Measurements from ENCODE around the gene GDPD1.
"Not testable (repeated sequence)": the region's sequence is repeated elsewhere in the genome, so short reads cannot be mapped to it uniquely, and the experiment has no call there.

Gene GDPD1

DNA sequence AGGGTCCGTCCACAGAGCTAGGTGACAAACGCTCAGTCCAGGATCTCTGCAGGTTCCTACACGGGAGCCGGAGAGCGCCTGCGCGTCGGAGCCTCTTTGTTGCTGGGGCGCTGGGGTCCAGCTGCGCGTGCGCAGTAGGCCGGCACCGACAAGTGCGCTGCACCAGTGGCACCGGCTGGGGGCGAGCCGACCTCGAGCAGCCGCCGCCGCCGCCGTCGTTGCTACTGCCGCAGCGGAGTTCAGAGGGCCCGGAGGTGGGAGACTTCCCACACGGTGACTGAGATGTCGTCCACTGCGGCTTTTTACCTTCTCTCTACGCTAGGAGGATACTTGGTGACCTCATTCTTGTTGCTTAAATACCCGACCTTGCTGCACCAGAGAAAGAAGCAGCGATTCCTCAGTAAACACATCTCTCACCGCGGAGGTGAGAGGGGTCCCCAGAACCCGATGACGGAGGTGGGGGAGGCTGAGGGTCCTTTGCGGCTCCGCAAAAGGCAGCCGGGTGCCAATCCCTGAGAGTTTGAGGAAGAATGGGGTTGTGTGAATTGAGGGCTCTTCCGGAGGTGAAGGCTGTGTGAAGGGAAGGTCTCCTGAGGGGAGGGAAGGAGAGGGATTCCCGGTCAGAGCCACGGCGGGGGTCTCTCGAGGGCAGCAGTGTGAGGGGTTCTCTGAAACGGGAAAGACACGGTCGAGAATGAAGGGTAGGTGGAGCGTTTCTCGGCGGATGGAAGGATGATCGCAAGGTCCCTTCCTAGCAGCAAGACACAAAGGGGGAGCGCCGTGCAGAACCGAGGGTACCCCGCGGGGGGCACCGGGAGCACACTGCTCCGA lies at the start of gene GDPD1:
GDPD1 (plus strand) TSS at position 184 of the 831 bp plus-strand sequence; CDS start at position 283, 99 bp downstream.
- peak; percentile 96 for DNase-seq (ENCODE audit: low spot score)

DNA sequence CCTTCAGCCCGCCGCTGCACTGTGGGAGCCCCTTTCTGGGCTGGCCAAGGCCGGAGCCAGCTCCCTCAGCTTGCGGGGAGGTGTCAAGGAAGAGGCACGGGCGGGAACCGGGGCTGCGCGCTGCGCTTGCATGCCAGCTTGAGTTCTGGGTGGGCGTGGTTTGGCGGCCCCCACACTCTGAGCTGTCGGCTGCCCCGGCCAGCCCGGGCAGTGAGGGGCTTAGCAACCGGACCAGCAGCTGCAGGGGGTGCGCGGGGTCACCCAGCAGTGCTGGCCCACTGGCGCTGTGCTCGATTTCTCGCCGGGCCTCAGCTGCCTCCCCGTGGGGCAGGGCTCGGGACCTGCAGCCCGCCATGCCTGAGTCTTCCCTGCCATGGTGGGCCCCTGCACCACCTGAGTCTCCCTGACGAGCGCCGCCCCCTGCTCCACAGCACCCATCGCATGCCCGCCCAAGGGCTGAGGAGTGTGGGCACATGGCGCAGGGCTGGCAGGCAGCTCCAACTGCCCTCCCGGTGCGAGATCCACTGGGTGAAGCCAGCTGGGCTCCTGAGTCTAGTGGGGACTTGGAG lies 47.8 kb upstream of the GDPD1 start:
- no peak for DNase-seq (ENCODE audit: low spot score)

DNA sequence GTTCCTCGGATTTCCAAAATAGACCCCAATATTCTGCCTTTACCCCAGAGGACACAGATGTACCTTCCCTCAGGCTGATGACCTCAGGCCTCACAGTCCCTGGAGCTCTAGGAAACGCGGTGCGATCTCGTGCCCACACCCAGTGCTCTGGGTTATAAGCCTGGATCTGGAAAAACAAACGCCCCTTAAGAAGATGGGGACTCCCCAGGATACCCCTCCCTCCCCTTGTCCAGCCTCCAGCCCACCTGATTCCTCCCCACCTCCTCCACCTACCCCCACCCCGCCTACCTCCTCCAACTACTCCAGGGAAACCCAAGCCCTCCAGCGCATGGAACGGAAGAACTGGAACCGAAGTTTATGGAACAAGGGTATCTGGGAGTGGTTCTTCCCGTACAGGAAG lies 45.6 kb upstream of the GDPD1 start:
- DNase-seq (ENCODE audit: low spot score), result no peak

DNA sequence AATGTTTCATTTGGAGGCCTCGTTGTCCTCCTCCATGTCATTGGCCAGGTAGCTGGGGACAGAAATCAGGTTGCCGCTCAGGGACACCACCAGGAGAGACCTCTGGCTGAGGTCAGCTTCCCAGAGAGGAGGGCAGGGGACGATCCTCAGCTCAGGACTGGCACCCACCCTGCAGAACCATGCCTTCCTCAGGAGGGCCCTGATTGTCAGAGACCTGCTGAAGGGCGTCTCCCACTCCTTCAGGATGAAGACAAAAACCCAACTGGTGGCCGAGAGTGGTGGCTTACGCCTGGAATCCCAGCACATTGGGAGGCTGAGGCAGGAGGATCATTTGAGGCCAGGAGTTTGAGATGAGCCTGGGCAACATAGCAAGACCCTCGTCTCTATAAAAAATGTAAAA lies 45.2 kb upstream of the GDPD1 start:
- DNase-seq (ENCODE audit: low spot score), result no peak

DNA sequence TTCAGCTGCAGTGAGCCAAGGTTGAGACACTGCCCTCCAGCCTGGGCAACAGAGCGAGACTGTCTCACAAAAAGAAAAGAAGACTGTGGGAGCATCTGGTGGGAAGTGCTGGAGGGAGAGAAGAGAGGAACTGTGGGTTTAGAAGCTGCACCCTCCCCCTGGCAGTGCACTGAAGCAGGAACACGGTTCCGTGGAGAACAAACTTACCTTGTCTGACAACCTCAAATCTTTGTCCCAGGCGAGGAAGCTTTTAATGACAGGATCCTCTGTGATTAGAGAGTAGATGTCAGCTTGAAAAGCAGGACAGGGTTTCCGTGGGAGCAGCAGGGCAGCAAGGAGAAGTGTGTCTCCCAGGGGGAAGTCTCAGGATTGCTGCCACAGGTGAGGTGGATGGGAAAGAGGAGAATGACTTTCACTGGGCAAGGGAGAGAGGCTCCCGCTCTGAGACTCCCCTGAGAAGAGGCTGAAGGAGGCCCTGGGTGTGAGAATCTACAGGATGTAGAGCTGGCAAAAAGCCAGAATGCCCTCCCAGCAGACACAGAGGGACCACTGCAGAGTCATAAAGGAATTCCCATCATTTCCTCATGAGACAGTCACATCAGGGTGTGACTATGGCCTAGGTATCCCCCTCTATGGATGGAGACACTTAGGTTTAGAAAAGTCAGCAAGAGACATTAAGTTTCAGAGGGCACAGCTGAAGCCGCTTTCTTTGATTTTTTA lies 41.9 kb upstream of the GDPD1 start:
- DNase-seq (ENCODE audit: low spot score), result no peak

DNA sequence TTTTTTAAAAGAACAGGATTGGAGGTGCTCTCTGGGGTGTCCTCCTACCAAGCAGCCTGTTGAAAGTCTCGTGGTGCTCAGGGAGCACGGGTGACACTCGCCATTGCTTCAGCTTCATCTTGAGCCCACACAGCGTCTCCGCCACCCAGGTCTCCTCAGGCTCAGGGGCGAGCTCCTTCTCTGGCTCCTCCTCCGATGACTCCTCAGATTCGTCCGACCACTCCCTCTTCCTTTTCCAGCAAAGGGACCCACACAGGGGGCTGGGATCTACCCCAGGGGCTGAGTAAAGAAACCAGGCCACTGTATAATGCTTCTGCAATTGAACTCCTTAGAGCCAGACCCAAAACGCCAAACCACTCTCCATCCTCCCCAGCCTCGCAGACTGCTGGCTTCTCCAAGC lies 40.7 kb upstream of the GDPD1 start:
- DNase-seq (ENCODE audit: low spot score), result not testable (repeated sequence)

DNA sequence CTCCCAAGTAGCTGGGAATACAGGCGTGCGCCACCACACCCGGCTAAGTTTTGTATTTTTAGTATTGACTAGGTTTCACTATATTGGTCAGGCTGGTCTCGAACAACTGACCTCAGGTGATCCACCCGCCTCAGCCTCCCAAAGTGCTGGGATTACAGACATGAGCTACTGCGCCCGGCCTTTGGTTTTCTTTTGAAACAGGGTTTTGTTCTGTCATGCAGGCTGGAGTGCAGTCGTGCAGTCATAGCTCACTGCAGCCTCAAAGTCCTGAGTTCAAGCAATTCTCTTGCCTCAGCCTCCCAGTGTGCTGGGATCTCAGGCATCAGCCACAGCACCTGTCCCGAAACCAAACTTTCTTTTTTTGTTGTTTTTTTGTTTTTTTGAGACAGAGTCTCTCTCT lies 39.7 kb upstream of the GDPD1 start:
- DNase-seq (ENCODE audit: low spot score), result no peak

DNA sequence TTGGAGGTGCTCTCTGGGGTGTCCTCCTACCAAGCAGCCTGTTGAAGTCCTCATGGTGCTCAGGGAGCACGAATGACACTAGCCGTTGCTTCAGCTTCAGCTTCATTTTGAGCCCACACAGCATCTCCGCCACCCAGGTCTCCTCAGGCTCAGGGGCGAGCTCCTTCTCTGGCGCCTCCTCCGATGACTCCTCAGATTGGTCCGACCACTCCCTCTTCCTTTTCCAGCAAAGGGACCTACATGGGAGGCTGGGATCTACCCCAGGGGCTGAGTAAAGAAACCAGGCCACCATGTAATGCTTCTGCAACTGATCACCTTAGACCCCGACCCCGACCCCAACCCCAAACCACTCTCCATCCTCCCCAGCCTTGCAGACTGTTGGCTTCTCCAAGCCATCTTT lies 38.8 kb upstream of the GDPD1 start:
- DNase-seq (ENCODE audit: low spot score), result no peak

DNA sequence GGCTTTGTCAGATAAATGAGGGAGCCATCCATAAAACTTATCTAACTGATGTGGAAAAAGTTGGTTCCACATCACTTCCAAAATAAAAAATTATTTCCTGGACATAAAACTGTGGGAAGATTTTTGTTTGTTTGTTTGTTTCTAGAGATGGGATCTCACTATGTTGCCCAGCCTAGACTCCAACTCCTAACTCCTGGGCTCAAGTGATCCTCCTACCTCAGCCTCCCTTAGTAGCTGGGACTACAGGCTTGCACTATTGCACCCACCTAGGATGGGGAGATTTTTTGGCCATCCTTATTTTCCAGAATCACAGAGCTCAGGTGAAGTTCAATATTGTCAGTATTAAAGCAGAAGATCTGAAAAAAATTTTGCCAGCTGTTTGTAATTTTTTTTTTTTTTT lies 34.3 kb upstream of the GDPD1 start:
- DNase-seq (ENCODE audit: low spot score), result no peak

DNA sequence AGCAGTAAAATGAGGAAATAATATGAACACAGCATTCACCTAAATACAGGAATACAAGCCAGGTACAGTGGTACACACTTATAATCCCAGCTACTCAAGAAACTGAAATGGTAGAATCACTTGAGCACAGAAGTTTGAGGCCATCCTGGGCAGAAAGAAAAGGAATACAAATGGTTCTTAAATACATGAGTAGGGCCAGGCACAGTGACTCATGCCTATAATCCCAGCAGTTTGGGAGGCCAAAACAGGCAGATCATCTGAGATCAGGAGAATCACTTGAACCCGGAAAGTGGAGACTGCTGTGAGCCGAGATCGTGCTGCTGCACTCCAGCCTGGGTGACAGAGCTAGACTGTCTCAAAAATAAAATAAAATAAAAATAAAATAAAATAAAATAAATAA lies 33.5 kb upstream of the GDPD1 start:
- no peak for DNase-seq (ENCODE audit: low spot score)

DNA sequence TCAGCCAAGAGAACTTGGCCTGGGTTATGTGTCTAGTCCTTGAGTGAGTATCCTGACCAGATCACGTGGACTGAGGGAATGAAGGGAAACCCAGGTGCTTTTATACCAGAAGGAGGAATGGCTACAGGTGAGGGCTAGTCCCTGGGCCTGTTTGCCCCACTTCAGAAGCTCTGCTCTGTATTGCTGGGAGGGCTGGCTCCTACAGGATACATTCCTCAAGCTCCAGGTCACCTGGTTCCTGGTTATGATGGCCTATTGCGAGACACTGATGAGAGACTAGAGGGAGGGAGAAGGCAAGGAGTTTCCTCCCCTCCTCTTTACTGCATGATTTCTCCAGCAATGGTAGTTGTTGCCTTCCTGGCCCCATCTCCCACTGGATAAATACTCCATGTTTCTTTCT lies 29.5 kb upstream of the GDPD1 start:
- no peak for DNase-seq (ENCODE audit: low spot score)

DNA sequence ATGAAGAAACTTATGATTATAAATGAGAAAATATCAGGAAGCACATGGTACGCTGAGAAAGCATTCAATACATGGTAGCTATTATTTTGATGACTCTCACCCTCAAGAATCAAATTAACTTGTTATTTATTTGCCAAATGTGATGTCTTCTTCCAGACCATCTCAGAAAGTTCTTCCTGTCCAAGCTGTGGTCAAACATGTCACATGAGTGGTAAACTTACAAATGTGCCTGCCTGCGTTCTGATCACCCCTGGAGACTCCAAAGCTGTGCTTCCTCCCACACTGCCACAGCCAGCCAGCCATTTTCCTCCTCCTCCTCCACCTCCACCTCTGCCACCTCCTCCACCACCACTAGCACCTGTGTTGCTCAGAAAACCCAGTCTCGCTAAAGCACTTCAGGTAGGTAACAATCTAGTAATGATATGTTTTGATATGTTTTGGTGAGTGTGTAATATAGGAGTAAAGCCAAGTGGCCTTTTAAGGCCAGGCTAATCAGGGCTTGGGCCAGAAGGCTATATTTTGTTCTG lies 26.9 kb upstream of the GDPD1 start:
- no peak for DNase-seq (ENCODE audit: low spot score)

DNA sequence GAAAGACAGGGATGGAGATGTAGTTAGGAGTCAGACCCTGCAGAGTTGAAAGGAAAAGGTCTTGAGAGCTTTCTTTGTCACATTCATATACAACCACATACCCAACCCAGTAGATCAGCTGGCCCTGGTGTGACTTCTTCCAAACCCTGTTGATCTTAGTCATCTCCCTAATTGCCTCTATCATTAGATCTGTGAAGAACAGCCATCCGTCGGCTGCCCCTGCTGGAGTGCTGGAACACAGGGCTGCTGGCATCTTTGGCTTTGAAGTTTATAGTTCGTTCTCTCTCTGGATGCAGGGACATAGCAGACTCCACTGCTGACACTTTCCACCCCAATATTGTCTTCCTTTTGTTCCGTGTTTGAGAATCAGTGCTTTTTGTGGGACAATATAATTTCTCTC lies 20.9 kb upstream of the GDPD1 start:
- DNase-seq (ENCODE audit: low spot score), result no peak

DNA sequence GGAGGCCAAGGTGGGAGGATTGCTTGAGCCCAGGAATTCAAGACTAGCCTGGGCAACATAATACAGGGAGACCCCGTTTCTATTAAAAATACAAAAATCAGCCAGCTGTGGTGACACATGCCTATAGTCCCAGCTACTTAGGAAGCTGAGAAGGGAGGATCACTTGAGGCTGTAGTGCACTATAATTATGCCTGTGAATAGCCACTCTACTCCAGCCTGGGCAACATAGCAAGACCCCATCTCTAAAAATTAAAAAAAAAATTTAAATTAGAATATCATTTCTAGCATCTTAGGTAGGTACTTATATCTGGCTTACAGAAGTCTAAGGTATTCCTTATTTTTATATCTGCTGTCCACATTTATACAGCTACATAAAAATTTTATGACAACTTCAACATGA lies 18.0 kb upstream of the GDPD1 start:
- no peak for DNase-seq (ENCODE audit: low spot score)

DNA sequence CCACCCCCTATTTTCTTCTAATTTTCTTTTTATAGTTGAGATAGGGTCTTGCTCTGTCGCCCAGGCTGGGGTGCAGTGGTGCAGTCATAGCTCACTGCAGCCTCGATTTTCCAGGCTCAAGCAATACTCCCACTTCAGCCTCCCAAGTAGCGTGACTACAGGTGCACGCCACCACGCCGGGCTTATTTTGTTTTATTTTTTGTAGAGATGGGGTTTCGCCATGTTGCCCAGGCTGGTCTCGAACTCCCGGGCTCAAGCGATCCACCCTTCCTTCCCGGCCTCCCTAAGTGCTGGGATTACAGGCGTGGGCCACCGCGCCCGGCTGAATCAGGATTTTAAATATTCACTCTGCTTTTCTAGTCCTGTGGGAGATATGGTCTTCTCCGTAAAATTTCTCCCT lies 941 bp upstream of the GDPD1 start:
- no peak for DNase-seq (ENCODE audit: low spot score)

DNA sequence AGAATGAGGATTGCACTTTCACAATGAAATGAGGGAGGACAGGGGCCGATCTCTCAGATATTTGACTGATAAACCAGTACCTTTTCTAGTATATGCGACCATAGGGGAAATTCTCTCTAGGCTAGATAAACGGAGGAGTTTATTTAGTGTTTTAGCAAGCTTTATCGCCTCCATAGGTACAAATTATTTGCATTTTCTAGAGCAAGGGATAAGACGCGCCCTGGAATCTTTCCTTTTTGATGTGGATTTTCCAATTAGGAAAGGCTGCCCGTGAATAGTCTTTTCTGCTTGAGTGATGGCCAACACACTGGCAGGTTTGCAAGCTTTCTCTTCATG lies 351 bp upstream of the GDPD1 start:
- no peak for DNase-seq (ENCODE audit: low spot score)

DNA sequence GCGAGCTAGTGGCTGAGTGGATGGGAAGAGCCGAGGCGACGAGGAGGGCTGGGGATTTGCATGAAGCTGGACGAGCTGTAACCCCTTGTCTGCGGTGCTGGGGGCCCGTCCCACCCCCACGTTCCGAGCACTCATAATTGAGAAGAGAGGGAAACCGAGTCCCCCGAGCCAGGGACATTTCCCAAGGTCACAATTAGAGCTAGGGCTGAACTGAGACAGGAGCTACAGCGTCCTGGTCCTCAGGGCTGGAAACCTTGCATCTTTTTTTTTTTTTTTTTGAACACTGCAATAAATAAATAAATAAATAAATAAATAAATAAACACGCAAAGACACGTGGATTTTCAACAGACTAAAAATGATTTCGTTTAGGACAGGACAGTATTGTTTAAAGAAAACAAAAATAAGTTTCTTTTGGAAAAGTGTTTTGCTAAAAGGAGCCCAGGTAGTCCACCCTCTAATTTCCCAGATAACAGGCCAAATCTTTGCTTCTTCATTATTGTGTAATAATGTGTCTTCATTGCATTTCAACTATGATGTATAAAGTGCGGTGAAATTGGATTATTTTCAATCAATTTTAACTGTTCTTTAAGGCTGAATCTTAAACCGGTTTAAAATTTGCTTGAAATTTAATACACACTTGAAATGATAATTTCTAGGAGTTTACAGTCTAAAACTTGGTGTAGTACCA lies 992 bp downstream of the GDPD1 start:
- peak; percentile 26 for DNase-seq (ENCODE audit: low spot score)

DNA sequence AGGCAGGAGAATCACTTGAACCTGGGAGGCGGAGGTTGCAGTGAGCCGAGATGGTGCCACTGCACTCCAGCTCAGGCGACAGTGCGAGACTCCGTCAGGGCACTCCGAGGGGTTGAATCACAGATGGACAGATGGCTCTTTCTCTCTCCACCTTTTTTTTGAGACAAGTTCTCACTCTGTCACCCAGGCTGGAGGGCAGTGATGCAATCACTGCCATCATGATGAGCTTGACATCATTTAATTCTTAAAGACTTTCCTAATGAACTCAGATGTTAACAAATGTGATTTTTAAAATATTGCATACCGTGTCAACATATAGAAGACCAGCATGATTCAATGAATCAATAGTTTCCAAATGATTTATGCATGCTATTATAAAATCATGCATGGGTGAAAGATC lies 3.5 kb downstream of the GDPD1 start:
- DNase-seq (ENCODE audit: low spot score), result no peak

DNA sequence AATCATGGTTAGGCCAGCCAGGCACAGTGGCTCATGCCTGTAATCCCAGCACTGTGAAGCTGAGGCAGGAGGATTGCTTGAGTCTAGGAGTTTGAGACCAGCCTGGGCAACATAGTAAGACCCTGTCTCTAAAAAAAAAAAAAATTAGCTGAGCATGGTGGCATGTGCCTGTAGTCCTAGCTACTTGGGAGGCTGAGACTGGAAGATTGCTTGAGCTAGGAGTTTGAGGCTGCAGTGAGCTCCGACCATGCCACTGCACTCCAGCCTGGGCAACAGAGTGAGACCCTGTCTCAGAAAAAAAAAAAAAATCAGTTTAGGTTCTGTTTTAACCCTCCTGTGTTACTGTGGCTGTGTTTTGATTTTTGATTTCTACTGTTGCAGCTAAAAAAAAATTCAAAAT lies 8.3 kb downstream of the GDPD1 start:
- DNase-seq (ENCODE audit: low spot score), result not testable (repeated sequence)

DNA sequence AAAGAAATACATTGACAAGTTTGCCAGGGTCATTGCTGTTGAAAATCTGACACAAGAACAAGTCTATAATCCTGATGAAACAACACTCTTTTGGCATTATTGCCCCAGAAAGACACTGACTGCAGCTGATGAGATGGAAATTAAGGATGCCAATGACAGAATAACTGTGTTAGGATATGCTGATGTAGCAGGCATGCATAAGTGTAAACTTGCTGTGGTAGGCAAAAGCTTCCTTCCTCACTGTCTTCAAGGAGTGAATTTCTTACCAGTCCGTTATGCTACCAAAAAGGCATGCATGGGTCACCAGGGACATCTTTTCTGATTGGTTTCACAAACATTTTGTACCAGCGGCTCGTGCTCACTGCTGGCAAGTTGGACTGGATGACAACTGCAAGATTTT lies 10.5 kb downstream of the GDPD1 start:
- DNase-seq (ENCODE audit: low spot score), result no peak

DNA sequence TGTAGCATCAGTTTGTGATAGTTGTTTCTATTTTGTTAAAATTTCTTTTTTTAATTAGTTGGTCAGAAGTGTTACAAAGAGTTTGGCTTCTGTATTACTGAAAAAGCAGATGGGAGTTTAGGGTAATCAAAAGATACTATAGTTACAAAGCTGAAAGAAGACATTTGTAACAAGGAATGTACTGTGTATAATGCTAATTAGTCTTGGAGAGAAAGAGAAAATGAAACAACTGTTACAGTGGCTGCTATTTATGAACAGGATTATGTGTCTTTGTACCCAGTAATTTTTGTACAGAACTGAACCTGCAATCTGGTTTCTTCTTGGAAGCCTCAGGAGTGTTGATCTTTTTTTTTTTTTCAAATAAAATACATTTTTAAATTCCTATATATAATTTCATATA lies 14.3 kb downstream of the GDPD1 start:
- DNase-seq (ENCODE audit: low spot score), result no peak

DNA sequence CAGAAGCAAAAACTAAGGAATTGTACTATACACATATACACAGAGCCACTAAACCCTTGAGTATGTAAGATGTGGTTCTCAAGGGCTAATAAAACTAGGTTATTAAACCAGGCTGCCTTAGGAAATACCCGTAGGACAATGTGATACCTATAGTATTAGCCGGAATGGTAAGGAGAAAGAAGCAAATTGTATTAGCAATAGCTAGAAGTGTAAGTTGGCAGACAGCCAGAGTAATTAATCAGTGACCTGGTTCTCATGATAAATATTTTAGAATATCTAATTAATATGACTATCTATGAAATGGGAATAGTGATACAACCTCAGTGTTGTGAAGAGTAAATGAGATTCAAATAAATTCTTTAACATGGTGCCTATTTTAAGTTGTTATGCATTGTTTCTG lies 18.6 kb downstream of the GDPD1 start:
- no peak for DNase-seq (ENCODE audit: low spot score)

DNA sequence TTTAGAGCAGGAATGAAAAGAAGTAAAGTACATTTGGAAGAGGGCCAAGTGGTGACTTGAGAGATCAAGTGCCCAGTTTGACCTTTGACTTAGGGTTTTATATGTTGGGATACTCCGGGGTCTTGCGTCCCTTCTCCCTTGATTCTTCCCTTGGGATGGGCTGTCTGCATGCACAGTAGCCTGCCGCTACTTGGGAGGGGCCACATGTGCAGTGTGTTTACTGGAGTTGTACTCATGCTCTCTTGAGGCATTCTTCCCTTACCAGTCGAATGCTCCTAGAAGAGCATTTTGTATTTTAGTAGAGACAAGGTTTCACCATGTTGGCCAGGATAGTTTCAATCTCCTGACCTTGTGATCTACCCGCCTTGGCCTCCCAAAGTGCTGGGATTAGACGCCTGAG lies 23.8 kb downstream of the GDPD1 start:
- DNase-seq (ENCODE audit: low spot score), result no peak

Measured in RKO (cell line).